ENCODE data around the gene POLR1C.

DNA sequence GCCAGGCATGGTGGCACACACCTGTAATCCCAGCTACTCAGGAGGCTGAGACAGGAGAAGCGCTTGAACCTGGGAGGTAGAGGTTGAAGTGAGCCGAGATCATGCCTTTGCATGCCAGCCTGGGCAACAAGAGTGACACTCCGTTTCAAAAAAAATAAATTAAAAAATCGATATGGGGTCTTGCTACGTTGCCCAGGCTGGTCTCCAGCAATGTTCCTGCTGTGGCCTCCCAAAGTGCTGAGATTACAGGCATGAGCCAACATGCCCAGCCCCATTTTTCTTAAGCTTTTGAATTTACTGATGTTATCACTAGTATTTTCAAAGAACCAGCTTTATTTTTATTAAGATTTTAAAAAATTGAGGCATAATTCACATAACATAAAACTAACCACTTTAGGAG, 23.6 kb downstream of the POLR1C start:
- TF ChIP-seq CTCF (IDR thresholded peaks at IDR 0.05; ENCODE audit: insufficient read depth, low read length), result no peak
- TF ChIP-seq GABPA (IDR thresholded peaks at IDR 0.05; ENCODE audit: low read depth), result no peak
- no peak for TF ChIP-seq POLR2AphosphoS5 (IDR thresholded peaks at IDR 0.05; ENCODE audit: low read depth)
- no peak for TF ChIP-seq REST (IDR thresholded peaks at IDR 0.05; ENCODE audit: insufficient replicate concordance, low read depth)

Measured in HL-60 (cell line).